T-helper 2 cell treated with Interferon-gamma antibody and Interleukin-4, amounts not matched to agents 100 ng/mL and 5 ng/mL, for 36 hours (primary cell): ENCODE results near the gene GFI1B. TPM values are rescaled to one million over a fixed set of nuclear protein-coding genes. Genes with fewer than 3 reads are reported as not detected.

ENCODE experiments used
- total RNA-seq: library from RNA; stranded (reverse); gene quantifications from 2 replicates; pipeline ENCODE4 v1.2.3, GENCODE V29; 2022

The GFI1B gene
- total RNA-seq, 1 donor from 2014 or later = not detected

Other genes starting within 250 kb of the GFI1B start
- 0.16 TPM in 1 of 2 replicates, not detected in the other for gene AK8, start 100.4 kb upstream of the GFI1B start, total RNA-seq
- 0.66 and 1.3 TPM in 2 replicates for gene SPACA9, start 99.8 kb upstream of the GFI1B start, total RNA-seq
- gene TSC1, start 34.1 kb upstream of the GFI1B start, total RNA-seq = 30.7 and 34.3 TPM in 2 replicates
- gene GTF3C5, start 52.3 kb downstream of the GFI1B start, total RNA-seq = 79.1 and 79.2 TPM in 2 replicates
- 2.5 TPM in 2 replicates for gene CEL, start 83.3 kb downstream of the GFI1B start, total RNA-seq
- gene RALGDS, start 142.5 kb downstream of the GFI1B start, total RNA-seq = 65.7 and 70.0 TPM in 2 replicates
- gene GBGT1, start 185.2 kb downstream of the GFI1B start, total RNA-seq = 5.7 and 6.7 TPM in 2 replicates
- not detected in 2 replicates for gene OBP2B, start 230.6 kb downstream of the GFI1B start, total RNA-seq